ENCODE results near the gene MCAM.

The MCAM gene

DNA sequence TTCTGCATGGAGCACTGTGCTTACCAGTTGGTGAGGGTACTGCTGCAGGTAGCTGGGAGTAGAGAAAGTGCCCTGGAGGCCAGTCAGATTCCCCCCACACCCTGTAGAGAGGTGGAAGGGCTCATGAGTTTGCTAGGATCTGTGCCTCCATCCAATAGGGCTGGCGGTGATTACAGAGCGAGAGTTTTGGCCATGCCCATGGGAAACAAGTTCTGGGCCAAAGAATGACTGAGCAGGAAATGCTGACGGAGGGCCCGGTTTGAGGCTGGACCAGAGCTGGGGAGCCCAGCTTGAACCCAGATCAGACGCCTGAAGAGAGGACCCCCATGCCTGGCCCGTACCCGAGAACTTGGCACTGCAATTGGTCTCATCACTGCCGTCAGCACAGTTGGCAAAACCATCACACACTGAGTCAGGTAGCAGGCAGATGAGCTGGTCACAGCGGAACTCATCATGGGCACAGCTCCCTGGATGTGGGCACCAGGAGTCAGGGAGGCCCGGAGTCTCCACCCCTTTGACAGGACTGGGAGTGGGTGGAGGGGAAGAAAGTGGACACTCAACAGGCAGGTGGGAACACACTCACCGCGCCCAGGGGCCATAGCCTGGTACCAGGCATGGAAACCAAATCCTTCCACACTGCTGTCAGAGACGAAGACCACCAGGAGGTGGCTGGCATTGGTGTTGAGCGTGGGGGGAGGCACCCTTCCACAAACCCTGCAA, 27.5 kb upstream of the MCAM start:
- no peak for DNase-seq

- no peak for DNase-seq
These were observed 26.8 kb upstream of the MCAM start for GRCh38 chr11:119343726-119344125.

GRCh38 chr11:119342362-119343130, 25.6 kb upstream of the MCAM start:
- no peak for DNase-seq

GRCh38 chr11:119342023-119342300, 25.0 kb upstream of the MCAM start:
- DNase-seq, result no peak

DNA sequence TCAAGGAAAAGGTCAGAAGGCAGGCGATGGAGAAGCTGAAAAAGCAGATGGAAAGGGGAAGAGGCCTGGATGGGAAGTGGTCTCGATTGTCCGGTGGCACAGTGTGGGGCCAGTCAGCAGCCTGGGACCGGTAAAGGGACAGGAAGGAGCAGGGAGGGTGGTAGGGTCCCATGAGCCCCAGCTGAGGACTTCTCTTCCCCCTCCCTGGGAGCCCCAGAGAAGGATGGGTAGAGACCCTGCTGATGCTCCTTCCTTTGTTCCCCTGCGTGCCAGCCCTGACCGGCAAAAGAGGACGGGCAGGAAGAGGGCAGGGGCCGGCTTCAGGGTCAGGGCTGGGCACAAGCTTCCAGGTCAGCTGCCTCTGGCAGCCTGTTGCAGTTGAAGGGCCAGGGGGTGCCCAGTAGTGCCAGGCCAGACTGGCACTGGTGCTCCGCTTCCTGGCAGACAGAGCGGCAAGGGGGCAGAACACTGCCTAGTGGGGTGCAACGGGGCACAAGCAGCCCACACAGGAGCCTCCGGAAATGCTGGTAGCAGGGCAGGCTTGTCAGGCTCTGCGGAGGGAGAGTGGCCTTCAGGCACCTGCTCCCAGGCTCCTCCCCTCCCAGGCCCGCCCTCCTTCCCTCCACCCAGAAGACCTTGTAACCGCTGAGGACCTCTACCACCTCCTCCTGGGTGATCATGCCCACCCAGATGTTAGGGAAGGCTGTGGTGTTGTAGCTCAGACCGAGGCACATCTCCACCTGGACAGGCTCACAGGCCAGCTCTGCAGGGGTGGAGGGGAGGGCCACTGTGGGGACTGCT, 24.5 kb upstream of the MCAM start:
- DNase-seq, result no peak

DNA sequence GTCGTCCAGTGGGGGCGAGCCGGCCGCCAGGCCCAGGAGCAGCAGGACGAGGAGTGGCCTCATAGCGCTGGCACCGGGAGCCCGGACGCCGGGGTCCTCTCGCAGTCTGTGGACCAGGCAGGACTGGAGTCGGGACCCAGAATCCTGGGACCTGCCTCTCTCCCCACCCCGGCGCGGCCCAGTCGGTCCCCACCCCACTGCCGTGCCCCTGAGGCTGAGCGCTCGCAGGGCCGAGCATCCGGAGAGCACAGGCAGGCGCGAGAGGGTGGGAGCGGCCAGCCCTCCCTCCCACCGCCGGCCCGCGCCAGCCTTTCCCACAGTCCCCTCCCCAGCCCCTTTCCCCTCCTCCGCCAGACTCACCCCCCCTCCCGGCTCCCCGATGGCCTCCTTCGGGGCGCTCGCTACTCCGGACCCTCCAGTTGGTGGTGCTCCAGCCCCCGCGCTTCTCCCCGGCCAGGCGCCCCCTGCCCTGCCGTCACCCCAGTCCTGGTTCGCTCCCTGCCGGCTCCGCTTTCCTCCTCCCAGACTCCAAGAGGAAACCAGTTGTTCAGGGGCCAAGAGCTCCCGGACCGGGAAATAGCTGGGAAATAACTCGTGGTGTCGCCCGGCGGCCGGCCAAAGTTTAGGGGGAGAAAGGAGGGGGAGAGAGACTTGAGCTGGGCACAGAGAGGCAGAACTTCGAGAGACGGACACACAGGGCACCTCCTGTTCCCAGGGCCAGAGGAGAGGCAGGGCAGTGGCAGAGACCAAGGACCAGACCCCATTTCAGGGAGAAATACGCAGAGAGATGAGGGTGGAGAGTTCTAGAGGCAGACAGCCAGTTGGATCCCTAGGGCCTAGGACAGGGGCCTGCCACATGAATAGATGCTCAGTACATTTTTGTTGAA, 23.6 kb upstream of the MCAM start, which contains the start of gene C1QTNF5:
Gene C1QTNF5, minus strand, starts transcription at position 549 of the 887 bp plus-strand sequence. Its CDS starts 486 bp downstream, at position 63.
- peak; percentile 79 for DNase-seq

- DNase-seq, result peak; percentile 47
These were observed 22.8 kb upstream of the MCAM start for GRCh38 chr11:119339589-119340334.

DNA sequence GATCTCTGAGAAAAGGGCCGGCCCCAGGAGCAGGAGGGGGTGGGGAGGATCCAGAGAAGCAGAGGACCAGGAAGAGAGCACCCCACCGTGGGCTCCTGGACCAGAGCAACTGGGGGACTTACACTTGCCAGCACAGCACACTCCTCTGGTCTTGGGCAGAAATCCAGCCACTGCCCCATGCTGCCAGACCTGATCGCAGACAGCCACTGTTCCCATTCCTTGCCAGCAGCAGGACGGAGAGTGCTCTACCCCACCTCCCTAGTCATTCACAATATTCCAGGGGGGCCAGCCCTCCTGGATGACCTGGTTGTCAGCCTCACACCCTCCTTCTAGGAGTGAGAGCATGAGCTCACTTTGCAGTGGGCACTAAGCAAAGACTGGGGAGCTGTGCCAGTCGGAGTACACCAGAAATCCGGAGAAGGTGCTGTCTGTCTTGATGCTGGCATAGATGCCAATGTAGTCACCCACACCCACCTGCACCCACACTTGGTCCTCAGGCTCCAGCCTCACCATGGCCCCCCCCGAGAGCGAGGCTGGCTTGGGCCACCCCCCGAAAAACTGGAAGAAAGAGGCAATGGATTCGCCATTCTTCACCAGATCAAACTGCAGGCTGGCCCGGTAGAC, 22.1 kb upstream of the MCAM start:
- no peak for DNase-seq

DNA sequence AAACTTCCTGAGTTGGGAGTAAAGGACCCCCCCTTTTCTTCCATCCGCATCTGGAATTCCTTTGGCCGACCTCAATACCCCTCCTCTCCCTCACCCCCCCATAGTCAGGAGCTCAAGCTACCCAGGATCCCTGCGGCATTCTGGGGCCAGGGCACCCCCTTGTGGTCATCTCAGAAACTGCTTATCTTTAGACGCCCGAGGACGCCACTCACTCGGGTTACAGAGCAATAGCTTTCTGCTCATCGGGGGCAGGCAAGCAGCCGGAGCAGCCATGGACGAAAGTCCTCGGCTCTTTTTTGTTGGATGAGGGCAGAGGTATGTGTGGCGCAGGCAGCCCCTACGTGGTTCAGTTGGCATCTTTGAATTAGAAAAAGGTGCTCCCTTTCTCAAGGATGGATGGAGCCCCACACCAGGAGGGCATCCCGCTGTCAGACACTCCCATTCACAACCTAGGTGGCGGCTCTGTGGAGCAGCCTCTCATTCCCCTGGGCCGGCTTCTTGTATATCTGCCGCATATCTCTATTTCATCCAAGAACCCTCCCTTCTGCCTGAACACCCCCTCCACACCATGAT, 21.5 kb upstream of the MCAM start:
- DNase-seq, result no peak

DNA sequence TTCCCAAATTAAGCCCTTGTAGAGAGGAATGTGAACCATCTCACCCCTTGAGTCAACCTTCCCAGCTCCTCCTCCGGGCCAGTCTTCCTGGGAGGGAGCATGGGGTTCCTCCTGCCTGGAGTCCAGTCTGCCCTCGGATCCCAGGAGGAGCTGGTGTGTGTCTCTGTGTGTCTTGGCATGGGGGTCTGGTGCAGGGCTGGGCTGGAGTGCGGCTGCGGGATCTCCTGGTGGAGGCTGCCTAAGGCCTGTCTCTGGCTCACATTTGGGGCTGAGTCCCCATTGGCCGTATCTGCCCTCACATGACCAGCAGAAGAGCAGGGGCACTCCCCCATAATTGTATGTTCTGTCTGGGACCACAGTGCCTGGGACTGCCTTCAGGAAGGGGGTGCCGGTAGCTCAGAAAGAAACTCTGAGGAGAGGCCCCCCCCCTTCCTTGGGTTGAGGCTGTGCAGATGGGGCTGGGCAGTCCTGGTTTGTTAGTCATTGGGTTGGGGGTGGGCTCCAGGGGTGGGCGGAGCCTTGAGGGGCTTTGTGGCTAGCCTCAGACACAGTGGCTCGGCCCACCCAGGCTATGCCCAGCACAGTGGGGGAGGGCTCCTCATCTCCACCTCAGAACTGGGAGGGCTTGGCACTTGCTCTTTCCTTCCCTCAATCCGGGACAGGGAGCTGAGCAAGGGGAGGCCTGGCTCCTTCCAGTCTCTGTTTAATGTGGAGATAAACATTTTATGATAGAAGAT, 20.8 kb upstream of the MCAM start:
- DNase-seq, result peak; percentile 96

- no peak for DNase-seq
These were observed 20.0 kb upstream of the MCAM start for GRCh38 chr11:119336744-119337469.

DNA sequence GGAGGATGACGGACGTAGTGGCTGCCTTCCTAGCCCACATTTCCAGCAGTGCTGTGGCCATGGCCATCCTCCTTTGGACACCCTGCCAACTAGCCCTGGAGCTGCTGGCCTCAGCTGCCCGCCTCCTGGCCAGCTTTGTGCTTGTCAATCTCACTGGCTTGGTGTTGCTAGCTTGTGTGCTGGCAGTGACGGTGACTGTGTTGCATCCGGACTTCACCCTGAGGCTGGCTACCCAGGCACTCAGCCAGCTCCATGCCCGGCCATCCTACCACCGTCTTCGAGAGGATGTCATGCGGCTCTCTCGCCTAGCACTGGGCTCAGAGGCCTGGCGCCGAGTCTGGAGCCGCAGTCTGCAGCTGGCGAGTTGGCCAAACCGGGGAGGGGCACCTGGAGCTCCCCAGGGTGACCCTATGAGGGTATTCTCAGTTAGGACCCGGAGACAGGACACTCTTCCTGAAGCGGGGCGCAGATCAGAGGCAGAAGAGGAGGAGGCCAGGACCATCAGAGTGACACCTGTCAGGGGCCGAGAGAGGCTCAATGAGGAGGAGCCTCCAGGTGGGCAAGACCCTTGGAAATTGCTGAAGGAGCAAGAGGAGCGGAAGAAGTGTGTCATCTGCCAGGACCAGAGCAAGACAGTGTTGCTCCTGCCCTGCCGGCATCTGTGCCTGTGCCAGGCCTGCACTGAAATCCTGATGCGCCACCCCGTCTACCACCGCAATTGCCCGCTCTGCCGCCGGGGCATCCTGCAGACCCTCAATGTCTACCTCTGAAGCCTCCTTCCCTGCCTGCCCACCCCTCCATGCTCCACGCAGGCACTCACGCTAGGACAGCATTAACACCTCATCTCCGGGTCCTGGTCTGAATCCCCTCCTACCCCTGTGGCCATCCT, 19.0 kb upstream of the MCAM start:
- DNase-seq, result no peak

GRCh38 chr11:119335091-119335654, 18.2 kb upstream of the MCAM start:
- DNase-seq, result no peak

DNA sequence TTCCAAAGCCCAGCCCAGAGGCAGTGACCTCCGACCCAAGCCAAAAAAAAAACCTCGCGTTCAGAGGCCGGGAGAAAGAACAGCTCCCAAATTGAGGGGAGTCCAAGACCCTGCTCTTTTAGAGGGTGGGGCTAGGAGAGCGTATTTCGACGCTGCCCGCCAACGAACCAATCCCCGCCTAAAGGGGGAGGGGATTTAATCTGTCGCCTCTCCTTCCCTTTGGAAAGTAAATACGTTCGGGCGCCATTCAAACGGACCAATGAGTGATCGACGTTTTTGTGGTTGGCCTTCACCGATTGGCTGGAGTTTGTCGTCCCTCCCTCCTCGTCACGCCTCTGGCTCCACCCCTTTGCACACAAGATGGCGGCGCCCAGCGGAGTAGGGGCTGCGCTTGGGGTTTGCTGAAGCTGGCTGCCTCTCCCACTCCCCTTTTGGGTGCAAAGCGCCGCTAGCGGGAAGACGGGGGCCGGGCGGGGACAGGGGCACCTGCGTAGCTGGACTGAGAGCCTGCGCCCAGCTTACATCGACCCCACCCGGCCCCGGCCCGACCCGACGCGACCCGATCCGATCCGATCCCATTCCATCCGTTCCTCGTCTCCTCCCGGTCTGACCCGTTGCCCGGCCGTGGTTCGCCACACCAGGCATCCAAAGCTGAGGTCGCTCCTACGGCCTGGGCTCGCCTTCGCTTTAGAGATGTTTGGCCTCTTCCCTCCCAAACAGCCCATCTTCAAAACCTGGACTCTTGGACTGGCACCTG, 17.4 kb upstream of the MCAM start, which contains the start of gene RNF26:
Gene RNF26, plus strand, starts transcription at position 354 of the 757 bp plus-strand sequence. CDS start 596 bp downstream, outside the sequence.
- peak; percentile 99 for DNase-seq

DNA sequence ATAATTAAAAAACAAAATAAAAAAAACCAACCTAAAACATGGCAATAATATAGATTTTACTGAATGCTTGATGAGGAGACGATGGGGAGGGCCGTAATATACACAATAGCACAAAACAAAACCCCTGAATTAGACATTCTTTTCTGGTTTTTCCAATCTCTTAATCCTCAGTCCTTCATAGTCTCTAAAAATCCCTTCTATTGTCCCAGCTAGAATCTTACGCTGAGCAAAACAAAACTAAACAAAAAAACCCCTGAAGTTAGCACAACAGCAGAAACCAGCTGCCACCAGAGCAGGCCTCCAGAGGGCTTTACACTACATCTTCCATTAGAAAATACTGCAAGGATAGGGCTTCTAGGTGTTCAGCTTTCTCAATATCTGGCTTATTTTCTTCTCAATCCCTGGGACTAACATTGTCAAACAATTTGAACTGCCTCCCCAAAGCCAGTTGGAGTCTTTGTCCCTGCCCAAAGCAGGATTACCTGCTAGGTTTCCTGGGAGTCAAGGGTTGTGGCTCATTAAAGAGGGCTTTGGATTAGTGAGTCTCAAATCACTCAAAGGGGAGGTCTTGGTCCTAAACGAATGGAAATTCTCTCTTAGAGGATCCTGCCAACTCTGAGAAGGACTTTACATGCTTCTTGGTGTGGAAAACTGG, 15.3 kb upstream of the MCAM start:
- no peak for DNase-seq

DNA sequence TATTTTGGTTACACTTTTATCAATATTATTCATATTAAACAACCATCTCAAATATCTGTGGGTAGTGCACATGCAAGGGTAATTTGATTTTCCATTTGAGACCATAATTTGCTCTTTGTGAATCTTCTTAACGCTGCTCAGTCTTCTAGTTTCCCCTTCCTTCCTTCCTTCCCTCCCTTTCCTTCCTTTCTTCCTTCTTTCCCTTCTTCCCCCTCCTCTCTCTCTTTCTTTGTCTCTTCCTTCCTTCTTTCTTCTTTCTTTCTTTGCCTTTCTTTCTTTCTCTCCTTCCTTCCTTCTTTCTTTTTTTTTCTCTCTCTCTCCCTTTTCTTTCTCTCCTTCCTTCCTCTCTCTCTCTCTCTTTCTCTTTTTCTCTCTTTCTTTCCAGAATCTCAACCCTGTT, 13.3 kb upstream of the MCAM start:
- DNase-seq, result no peak

GRCh38 chr11:119329320-119329719, 12.4 kb upstream of the MCAM start:
- no peak for DNase-seq

Measured in fibroblast of skin of right biceps (primary cell).